Measurements from ENCODE around the gene IL18RAP.

GRCh38 chr2:102487761-102488462 lies 65.0 kb downstream of the IL18RAP start:
- TF ChIP-seq CTCF (IDR thresholded peaks at IDR 0.05; ENCODE audit: insufficient read depth, low read length) (no peak), POLR2AphosphoS5 (IDR thresholded peaks at IDR 0.05; ENCODE audit: low read depth) (no peak; the same call in 1 of the 2 replicates), REST (IDR thresholded peaks at IDR 0.05; ENCODE audit: insufficient replicate concordance, low read depth) (no peak), SPI1 (IDR thresholded peaks at IDR 0.05; ENCODE audit: borderline replicate concordance, low read depth) (no peak)

Data from HL-60 (cell line).